Right ventricle myocardium inferior (tissue), 1 donor: Measurements from ENCODE around the gene CHMP1B. TPM values are rescaled to one million over a fixed set of nuclear protein-coding genes. Genes with fewer than 3 reads are reported as not detected.

Experiments used
- ATAC-seq: fragments of 200-7000 bp; cut with Tn5 transposase; one replicate; pipeline ENCODE4 v1.9.1; 2020; ENCODE audit warnings: mild to moderate bottlenecking, moderate library complexity
- DNase-seq: peaks from one replicate; pipeline ENCODE4 v3.0.0; 2021; ENCODE audit errors: missing footprints
- intact Hi-C: fragments of 100-400 bp; cut with DNase I; formaldehyde crosslinking; loops from one replicate; pipeline ENCODE4 v1.11.0; 2022
- total RNA-seq: library from RNA; stranded (reverse); fragmentation: NEBNext Ultra II Directional; extraction: Animal tissue kit (Norgen Biotek cat#: 25700); gene quantifications from one replicate; pipeline ENCODE4 v1.2.1, GENCODE V29; 2021
- donor health status: DM: no; HTN: yes; CAD: no; lungs with severe emphysema.

CHMP1B gene
- total RNA-seq, 1 donor from 2014 or later = 28.6 TPM

- intact Hi-C loops = no loop called here
- DNase-seq (peak; percentile 48), ATAC-seq (no peak)
Measured at GRCh38 chr18:11861583-11862288, 10.5 kb downstream of the CHMP1B start.

DNA sequence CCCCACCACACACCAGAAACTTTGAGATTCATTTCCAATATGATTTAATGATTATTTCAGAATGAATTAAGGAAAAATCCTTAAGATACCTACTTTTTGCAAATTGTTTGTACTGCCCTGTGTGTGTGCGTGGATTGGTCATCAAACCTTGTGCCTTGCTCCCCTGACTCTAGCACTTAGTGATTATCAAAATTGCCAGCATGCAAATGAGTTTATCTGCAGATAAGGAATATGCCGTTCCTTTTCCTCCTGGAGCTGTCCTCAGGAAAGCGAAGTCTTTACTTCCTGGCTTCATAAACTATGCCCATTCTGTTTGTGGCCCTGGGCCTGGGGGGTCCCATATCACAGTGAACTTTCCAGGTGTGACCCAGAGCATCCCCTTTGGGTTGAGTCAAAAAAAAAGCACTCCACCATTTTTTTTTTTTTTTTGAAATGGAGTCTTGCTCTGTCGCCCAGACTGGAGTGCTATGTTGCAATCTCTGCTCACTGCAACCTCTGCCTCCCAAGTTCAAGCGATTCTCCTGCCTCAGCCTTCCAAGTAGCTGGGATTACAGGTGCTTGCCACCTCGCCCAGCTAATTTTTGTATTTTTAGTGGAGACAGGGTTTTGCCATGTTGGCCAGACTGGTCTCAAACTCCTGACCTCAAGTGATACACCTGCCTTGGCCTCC is 11.4 kb downstream of the CHMP1B start:
- ATAC-seq (no peak), DNase-seq (no peak)
- intact Hi-C loops = no loop called here

- ATAC-seq (no peak), DNase-seq (no peak)
- intact Hi-C loops = no loop called here
Measured at GRCh38 chr18:11864471-11864870, 13.3 kb downstream of the CHMP1B start.

DNA sequence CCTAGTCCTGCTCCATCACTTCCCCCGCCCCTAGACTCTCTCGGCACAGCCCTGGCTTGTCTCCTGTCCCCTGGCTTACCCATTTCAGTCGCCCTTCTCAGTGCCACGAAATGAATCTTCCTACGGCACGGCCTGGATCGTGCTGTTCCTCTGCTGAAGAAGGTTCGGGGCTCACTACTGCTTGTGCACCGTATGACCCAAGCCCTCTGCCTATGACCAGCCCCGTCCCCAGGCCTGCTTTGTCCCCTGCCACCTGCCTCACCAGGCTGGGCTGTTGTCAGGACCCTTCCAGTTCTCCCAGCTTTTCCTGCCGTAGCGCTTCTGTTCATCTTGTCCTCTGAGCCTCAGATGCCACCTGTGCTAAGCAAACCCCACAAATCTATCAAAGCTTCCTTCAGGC is 13.9 kb downstream of the CHMP1B start:
- ATAC-seq (no peak), DNase-seq (no peak)
- intact Hi-C loops = no loop called here

DNA sequence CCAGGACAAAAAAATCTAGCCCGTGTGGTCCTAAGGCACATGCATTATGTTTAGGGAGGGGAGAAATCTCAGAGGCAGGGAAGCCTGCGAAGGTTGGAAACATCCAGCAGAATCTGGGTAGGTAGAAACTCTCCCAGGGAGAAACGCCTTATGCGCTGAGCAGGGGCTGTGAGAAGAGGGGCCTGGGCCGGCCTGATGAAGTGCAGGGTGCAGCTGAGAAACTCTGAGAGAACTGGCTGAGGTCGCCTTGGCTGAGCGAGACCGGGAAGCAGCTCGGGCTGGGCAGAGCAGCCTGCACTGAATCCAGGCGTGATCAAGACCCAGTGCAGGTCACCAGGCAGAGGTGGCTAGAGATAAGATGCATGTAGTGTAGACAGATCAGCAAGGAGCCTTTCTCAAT is 15.1 kb downstream of the CHMP1B start:
- intact Hi-C loops = no loop called here
- DNase-seq (no peak), ATAC-seq (no peak)

- no peak for DNase-seq
- intact Hi-C loops = no loop called here
- no peak for ATAC-seq
Measured at GRCh38 chr18:11866764-11867163, 15.6 kb downstream of the CHMP1B start.

- no peak for ATAC-seq
- intact Hi-C loops = no loop called here
Measured at GRCh38 chr18:11868230-11868629, 17.0 kb downstream of the CHMP1B start.

DNA sequence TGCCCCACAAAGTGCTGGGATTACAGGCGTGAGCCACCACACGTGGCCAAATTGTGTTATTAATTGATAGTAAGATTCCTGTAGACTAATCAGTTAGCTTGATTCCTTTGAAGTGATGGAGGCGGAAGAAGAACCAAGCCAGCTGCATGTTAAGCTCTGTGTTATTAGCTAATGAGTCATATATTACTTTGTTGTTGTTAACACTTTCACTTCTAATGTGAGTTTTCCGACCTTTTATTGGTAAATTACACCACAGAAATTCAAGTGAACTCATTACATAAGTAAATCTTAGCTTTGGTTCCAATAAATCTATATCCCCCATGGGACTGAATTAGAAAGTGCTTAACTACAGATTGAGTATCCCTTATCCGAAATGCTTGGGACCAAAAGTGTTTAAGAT is 20.3 kb downstream of the CHMP1B start:
- intact Hi-C loops = loop anchor here (5.0 kb wide), 1 partner anchor 214 kb away; no protein-coding TSS in a partner anchor
- DNase-seq (no peak), ATAC-seq (no peak)

More at GRCh38 chr18:11868230-11868629, 17.0 kb downstream of the CHMP1B start:
- no peak for DNase-seq

- ATAC-seq (peak; percentile 86), DNase-seq (no peak)
- intact Hi-C loops = loop anchor here (1.0 to 5.0 kb wide), 2 partner anchors 139 to 215 kb away; no protein-coding TSS in a partner anchor
Measured at GRCh38 chr18:11872479-11873136, 21.4 kb downstream of the CHMP1B start.

GRCh38 chr18:11873670-11874340 is 22.6 kb downstream of the CHMP1B start:
- DNase-seq = peak; percentile 61
- intact Hi-C loops = loop anchor here (1.0 to 5.0 kb wide), 2 partner anchors 141 to 217 kb away; no protein-coding TSS in a partner anchor
- ATAC-seq = no peak

GRCh38 chr18:11874676-11875075 is 23.5 kb downstream of the CHMP1B start:
- intact Hi-C loops = loop anchor here (5.0 kb wide), 1 partner anchor 217 kb away; no protein-coding TSS in a partner anchor
- ATAC-seq (no peak), DNase-seq (no peak)

GRCh38 chr18:11877497-11878135 is 26.4 kb downstream of the CHMP1B start:
- no peak for DNase-seq
- ATAC-seq = no peak
- intact Hi-C loops = no loop called here

- intact Hi-C loops = no loop called here
- no peak for ATAC-seq
- DNase-seq = no peak
Measured at GRCh38 chr18:11880586-11881304, 29.5 kb downstream of the CHMP1B start.

DNA sequence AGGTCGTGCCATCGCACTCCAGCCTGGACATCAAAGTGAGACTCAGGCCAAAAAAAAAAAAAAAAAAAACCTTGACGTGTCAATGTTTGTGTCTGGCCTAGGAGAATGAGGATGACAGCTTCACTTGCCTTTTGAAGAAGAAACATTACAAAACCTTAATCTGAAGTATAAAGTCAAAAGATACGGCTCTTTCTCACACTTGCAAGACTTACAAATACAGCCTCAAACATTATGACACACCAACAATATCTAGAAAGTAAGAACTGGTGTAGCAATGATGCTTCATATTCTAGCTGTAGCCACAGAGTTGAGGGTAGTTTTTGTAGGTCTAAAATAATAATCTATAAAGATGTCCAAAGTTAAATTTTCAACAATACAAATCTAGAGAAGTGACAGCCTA is 31.4 kb downstream of the CHMP1B start:
- intact Hi-C loops = no loop called here
- no peak for DNase-seq
- no peak for ATAC-seq

DNA sequence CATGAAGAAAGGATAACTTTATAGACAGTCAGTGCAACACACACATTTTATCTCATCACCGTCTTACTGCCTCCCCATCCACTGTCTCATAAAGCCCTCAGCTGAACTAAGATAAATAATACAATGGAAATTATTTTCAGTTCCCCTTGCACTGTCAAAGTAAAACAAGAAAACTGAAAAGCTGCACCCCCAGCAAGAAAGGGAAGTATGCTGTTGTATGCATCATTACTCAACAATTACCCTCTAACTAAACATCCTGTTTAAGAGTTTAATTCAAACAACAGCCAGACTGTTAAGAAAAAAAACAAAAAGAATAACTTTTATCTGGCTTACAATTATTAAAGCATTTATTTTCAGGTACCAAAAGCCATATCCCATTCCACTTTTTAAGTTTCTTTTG is 31.9 kb downstream of the CHMP1B start:
- DNase-seq = no peak
- peak; percentile 37 for ATAC-seq
- intact Hi-C loops = no loop called here

GRCh38 chr18:11884396-11885030 is 33.3 kb downstream of the CHMP1B start:
- DNase-seq = no peak
- intact Hi-C loops = no loop called here
- no peak for ATAC-seq

- intact Hi-C loops = no loop called here
- no peak for DNase-seq
- no peak for ATAC-seq
Measured at GRCh38 chr18:11885278-11885947, 34.2 kb downstream of the CHMP1B start.
